SK-N-SH treated with all-trans-retinoic acid at 6 μM for 48 hours (cell line): ENCODE data around the gene C8G.

Source experiments
- ATAC-seq: fragments of 200-7000 bp; cut with Tn5 transposase; 3 replicates; pipeline ENCODE4 v1.9.1; 2020; ENCODE audit warnings: mild to moderate bottlenecking, moderate library complexity
- ARNTL ChIP-seq: fragments of 450-650 bp; formaldehyde crosslinking; IDR thresholded peaks from 2 replicates; pipeline ENCODE4 v1.5.0; 2020; ENCODE audit warnings: low read depth, mild to moderate bottlenecking, moderate library complexity, borderline replicate concordance
- BACH2 ChIP-seq: fragments of 250-450 bp; sonication (Bioruptor Pico); IDR thresholded peaks from 2 replicates; pipeline ENCODE4 v1.9.0; 2021; ENCODE audit warnings: mild to moderate bottlenecking, borderline replicate concordance
- CSDC2 ChIP-seq: fragments of 250-450 bp; sonication (Bioruptor Pico); IDR thresholded peaks from 2 replicates; pipeline ENCODE4 v1.5.0; 2020; ENCODE audit warnings: mild to moderate bottlenecking, moderate library complexity
- ESRRG ChIP-seq: fragments of 250-450 bp; sonication (Bioruptor Pico); IDR thresholded peaks from 2 replicates; pipeline ENCODE4 v1.6.1; 2021; ENCODE audit warnings: mild to moderate bottlenecking
- ISL1 ChIP-seq: fragments of 250-450 bp; sonication (Bioruptor Pico); IDR thresholded peaks from 2 replicates; pipeline ENCODE4 v2.1.2; 2022; ENCODE audit warnings: mild to moderate bottlenecking, moderate library complexity
- OSR1 ChIP-seq: fragments of 250-450 bp; sonication (Bioruptor Pico); IDR thresholded peaks from 2 replicates; pipeline ENCODE4 v1.8.0; 2022; ENCODE audit warnings: moderate library complexity, mild to moderate bottlenecking, inconsistent platforms
- PPARA ChIP-seq: fragments of 250-450 bp; sonication (Bioruptor Pico); IDR thresholded peaks from 2 replicates; pipeline ENCODE4 v1.5.0; 2020; ENCODE audit warnings: mild to moderate bottlenecking, borderline replicate concordance
- SNAI2 ChIP-seq: fragments of 250-450 bp; sonication (Bioruptor Pico); IDR thresholded peaks from 2 replicates; pipeline ENCODE4 v1.5.0; 2020; ENCODE audit warnings: mild to moderate bottlenecking, moderate library complexity
- TCF4 ChIP-seq: fragments of 250-450 bp; sonication (Bioruptor Pico); IDR thresholded peaks from 2 replicates; pipeline ENCODE4 v1.8.0; 2021; ENCODE audit warnings: mild to moderate bottlenecking, moderate library complexity, borderline replicate concordance
- TOX ChIP-seq: fragments of 250-450 bp; sonication (Bioruptor Pico); IDR thresholded peaks from 2 replicates; pipeline ENCODE4 v1.8.0; 2021; ENCODE audit warnings: mild to moderate bottlenecking, moderate library complexity, borderline replicate concordance
- ZFP3 ChIP-seq: fragments of 250-450 bp; sonication (Bioruptor Pico); IDR thresholded peaks from 2 replicates; pipeline ENCODE4 v1.5.0; 2020; ENCODE audit warnings: mild to moderate bottlenecking, moderate library complexity
- ZFP30 ChIP-seq: fragments of 450-650 bp; formaldehyde crosslinking; IDR thresholded peaks from 2 replicates; pipeline ENCODE4 v1.5.0; 2022; ENCODE audit warnings: mild to moderate bottlenecking, moderate library complexity
- ZNF565 ChIP-seq: fragments of 450-650 bp; formaldehyde crosslinking; conservative IDR thresholded peaks from 2 replicates; pipeline ENCODE4 v1.5.0; 2020; ENCODE audit warnings: low read depth, mild to moderate bottlenecking, moderate library complexity
- ZNF70 ChIP-seq: fragments of 450-650 bp; formaldehyde crosslinking; IDR thresholded peaks from 2 replicates; pipeline ENCODE4 v1.5.0; 2020; ENCODE audit warnings: mild to moderate bottlenecking, moderate library complexity
- ZNF8 ChIP-seq: fragments of 450-650 bp; formaldehyde crosslinking; IDR thresholded peaks from 2 replicates; pipeline ENCODE4 v1.5.0; 2020; ENCODE audit warnings: mild to moderate bottlenecking, moderate library complexity
- TF ChIP-seq, protein P1 (sequence below): fragments of 250-450 bp; sonication (Bioruptor Pico); IDR thresholded peaks from 2 replicates; pipeline ENCODE4 v1.8.0; 2020; ENCODE audit warnings: mild to moderate bottlenecking, moderate library complexity, borderline replicate concordance
- TF ChIP-seq, protein P2 (sequence below): fragments of 250-450 bp; sonication (Bioruptor Pico); IDR thresholded peaks from 2 replicates; pipeline ENCODE4 v1.5.1; 2020; ENCODE audit warnings: low read depth, mild to moderate bottlenecking, moderate library complexity
- TF ChIP-seq, protein P3 (sequence below): fragments of 250-450 bp; sonication (Bioruptor Pico); IDR thresholded peaks from 2 replicates; pipeline ENCODE4 v1.5.1; 2021; ENCODE audit warnings: mild to moderate bottlenecking, moderate library complexity
- TF ChIP-seq, protein P4 (sequence below): fragments of 250-450 bp; sonication (Bioruptor Pico); IDR thresholded peaks from 2 replicates; pipeline ENCODE4 v1.5.0; 2020; ENCODE audit warnings: mild to moderate bottlenecking, moderate library complexity

Gene C8G

DNA sequence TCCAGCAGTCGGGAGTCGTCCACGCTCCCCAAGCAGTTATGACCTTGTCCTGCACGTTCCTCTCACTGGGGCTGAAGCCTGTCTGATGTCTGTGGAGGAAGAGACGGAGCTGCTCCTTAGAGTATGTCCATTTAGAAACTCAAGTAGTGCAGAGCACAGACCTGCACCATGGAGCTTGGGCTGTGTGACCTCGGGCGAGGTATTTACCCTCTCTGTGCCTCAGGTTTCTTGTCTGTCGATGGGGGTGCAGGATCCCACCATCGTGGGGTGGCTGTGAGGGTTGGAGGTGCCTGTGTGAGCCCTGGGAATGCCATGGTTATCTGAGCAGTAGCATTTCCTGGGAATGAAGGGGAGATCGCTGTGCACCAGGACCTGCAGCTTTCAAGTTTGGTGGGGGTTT is 44.5 kb upstream of the C8G start (continued):
- TF ChIP-seq, protein P1, sequence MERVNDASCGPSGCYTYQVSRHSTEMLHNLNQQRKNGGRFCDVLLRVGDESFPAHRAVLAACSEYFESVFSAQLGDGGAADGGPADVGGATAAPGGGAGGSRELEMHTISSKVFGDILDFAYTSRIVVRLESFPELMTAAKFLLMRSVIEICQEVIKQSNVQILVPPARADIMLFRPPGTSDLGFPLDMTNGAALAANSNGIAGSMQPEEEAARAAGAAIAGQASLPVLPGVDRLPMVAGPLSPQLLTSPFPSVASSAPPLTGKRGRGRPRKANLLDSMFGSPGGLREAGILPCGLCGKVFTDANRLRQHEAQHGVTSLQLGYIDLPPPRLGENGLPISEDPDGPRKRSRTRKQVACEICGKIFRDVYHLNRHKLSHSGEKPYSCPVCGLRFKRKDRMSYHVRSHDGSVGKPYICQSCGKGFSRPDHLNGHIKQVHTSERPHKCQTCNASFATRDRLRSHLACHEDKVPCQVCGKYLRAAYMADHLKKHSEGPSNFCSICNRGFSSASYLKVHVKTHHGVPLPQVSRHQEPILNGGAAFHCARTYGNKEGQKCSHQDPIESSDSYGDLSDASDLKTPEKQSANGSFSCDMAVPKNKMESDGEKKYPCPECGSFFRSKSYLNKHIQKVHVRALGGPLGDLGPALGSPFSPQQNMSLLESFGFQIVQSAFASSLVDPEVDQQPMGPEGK, result no peak
- TF ChIP-seq PPARA (CRISPR knock-in tag), result no peak
- no peak for TF ChIP-seq ZFP3 (CRISPR knock-in tag)
- TF ChIP-seq TOX (CRISPR knock-in tag), result no peak
- no peak for TF ChIP-seq CSDC2 (CRISPR knock-in tag)
- TF ChIP-seq, all 23 proteins: peak for 0

DNA sequence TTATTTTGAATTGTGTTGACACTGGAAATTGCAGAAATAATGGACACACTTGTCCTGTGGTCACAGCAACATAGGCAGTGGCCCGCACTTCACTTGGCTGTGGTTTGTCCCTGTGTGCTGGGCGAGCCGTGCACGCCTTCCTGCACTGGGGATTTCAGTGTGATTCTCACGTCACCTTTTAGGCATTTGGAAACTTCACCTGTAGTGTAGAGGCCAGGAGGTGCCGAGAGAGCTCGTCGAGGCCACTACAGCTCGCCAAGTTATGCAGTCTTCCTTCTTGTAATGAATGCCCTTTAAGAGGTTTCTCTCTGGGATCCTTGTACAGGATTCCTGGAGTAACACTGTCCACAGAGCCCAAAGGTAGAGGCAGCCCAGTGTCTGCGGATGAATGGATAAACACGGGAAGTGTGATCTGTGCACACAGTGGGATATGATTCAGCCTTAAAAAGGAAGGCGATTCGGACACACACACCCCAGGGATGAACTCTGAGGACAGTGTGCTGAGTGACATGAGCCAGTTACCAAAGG is 44.0 kb upstream of the C8G start:
- TF ChIP-seq, protein P1, result no peak
- no peak for TF ChIP-seq TCF4 (CRISPR knock-in tag)
- TF ChIP-seq ZFP30 (CRISPR knock-in tag), result no peak
- TF ChIP-seq ZNF565, result no peak
- no peak for TF ChIP-seq TOX (CRISPR knock-in tag)
- TF ChIP-seq ESRRG, result no peak
- no peak for TF ChIP-seq ZNF8 (CRISPR knock-in tag)
- no peak for TF ChIP-seq ZNF70
- TF ChIP-seq CSDC2 (CRISPR knock-in tag), result no peak
- no peak for TF ChIP-seq ARNTL
- TF ChIP-seq, protein P2, sequence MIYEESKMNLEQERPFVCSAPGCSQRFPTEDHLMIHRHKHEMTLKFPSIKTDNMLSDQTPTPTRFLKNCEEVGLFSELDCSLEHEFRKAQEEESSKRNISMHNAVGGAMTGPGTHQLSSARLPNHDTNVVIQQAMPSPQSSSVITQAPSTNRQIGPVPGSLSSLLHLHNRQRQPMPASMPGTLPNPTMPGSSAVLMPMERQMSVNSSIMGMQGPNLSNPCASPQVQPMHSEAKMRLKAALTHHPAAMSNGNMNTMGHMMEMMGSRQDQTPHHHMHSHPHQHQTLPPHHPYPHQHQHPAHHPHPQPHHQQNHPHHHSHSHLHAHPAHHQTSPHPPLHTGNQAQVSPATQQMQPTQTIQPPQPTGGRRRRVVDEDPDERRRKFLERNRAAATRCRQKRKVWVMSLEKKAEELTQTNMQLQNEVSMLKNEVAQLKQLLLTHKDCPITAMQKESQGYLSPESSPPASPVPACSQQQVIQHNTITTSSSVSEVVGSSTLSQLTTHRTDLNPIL (CRISPR knock-in tag), result no peak
- no peak for TF ChIP-seq ISL1 (CRISPR knock-in tag)
- TF ChIP-seq, protein P3, sequence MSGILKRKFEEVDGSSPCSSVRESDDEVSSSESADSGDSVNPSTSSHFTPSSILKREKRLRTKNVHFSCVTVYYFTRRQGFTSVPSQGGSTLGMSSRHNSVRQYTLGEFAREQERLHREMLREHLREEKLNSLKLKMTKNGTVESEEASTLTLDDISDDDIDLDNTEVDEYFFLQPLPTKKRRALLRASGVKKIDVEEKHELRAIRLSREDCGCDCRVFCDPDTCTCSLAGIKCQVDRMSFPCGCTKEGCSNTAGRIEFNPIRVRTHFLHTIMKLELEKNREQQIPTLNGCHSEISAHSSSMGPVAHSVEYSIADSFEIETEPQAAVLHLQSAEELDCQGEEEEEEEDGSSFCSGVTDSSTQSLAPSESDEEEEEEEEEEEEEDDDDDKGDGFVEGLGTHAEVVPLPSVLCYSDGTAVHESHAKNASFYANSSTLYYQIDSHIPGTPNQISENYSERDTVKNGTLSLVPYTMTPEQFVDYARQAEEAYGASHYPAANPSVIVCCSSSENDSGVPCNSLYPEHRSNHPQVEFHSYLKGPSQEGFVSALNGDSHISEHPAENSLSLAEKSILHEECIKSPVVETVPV (CRISPR knock-in tag), result no peak
- no peak for TF ChIP-seq BACH2 (CRISPR knock-in tag)
- TF ChIP-seq SNAI2 (CRISPR knock-in tag), result no peak
- TF ChIP-seq, protein P4, sequence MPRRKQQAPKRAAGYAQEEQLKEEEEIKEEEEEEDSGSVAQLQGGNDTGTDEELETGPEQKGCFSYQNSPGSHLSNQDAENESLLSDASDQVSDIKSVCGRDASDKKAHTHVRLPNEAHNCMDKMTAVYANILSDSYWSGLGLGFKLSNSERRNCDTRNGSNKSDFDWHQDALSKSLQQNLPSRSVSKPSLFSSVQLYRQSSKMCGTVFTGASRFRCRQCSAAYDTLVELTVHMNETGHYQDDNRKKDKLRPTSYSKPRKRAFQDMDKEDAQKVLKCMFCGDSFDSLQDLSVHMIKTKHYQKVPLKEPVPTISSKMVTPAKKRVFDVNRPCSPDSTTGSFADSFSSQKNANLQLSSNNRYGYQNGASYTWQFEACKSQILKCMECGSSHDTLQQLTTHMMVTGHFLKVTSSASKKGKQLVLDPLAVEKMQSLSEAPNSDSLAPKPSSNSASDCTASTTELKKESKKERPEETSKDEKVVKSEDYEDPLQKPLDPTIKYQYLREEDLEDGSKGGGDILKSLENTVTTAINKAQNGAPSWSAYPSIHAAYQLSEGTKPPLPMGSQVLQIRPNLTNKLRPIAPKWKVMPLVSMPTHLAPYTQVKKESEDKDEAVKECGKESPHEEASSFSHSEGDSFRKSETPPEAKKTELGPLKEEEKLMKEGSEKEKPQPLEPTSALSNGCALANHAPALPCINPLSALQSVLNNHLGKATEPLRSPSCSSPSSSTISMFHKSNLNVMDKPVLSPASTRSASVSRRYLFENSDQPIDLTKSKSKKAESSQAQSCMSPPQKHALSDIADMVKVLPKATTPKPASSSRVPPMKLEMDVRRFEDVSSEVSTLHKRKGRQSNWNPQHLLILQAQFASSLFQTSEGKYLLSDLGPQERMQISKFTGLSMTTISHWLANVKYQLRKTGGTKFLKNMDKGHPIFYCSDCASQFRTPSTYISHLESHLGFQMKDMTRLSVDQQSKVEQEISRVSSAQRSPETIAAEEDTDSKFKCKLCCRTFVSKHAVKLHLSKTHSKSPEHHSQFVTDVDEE (CRISPR knock-in tag), result no peak
- no peak for ATAC-seq

DNA sequence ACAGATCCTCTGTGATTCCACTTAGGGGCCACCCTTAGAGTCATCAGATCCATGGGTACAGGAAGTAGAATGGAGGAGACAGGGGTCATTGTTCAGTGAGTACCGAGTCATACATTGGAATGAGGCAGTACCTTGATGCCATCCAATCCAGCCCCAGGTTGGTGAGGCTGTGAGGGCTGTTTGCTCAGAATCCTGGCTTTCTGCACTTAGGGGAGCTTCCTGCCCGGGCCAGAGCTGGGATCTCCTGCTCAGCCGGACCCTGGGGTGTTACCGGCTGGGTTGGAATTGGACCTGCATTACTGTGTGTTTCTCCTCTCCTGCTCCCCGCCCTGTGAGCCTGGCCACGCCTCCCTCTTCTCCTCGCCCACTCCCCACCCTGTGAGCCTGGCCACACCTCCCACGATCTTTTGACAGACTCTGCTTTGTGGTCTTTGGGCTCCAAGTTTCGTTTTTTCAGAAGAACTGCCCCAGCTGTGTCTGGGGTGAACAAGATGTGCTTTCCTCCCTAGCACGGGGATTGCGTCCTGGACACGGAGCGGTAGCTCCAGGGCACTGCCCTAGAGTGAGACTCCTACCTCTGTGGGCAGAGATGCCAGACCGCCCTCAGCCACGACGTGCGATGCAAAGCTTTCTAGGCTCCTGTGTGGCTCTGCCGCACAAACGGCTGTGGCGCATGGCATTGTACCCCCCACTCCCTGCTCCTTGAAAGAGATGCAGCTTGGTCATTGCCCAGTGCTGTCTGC is 43.4 kb upstream of the C8G start:
- no peak for TF ChIP-seq ZNF8 (CRISPR knock-in tag)
- no peak for TF ChIP-seq ARNTL
- TF ChIP-seq, protein P2 (CRISPR knock-in tag), result no peak
- TF ChIP-seq, protein P3 (CRISPR knock-in tag), result no peak
- TF ChIP-seq ISL1 (CRISPR knock-in tag), result no peak
- no peak for TF ChIP-seq ZFP3 (CRISPR knock-in tag)
- no peak for TF ChIP-seq SNAI2 (CRISPR knock-in tag)
- no peak; the same call in 1 of the 2 replicates for TF ChIP-seq OSR1 (CRISPR knock-in tag)
- no peak for TF ChIP-seq TOX (CRISPR knock-in tag)
- TF ChIP-seq CSDC2 (CRISPR knock-in tag), result no peak
- TF ChIP-seq, all 23 proteins: peak for 0
- ATAC-seq, result peak; percentile 76
